IPS-15b (cell line): ENCODE data around the gene TFDP2.
"Not testable (repeated sequence)": the region's sequence is repeated elsewhere in the genome, so short reads cannot be mapped to it uniquely, and the experiment has no call there.

ENCODE experiments used
- H3K27me3 ChIP-seq: one replicate; pipeline ENCODE4 v1.6.1; 2013; ENCODE audit warnings: low read length; ENCODE audit not compliant: control insufficient read depth, insufficient read depth
- H3K36me3 ChIP-seq: one replicate; pipeline ENCODE4 v1.6.1; 2013; ENCODE audit warnings: low read length; ENCODE audit not compliant: control insufficient read depth, insufficient read depth
- H3K4me1 ChIP-seq: one replicate; pipeline ENCODE4 v1.6.1; 2013; ENCODE audit warnings: mild to moderate bottlenecking, low read length; ENCODE audit not compliant: control insufficient read depth, insufficient read depth
- H3K4me3 ChIP-seq: one replicate; pipeline ENCODE4 v1.5.1; 2013; ENCODE audit warnings: low read depth, low read length
- H3K9ac ChIP-seq: one replicate; pipeline ENCODE4 v1.6.1; 2013; ENCODE audit warnings: low read depth, mild to moderate bottlenecking, low read length
- H3K9me3 ChIP-seq: one replicate; pipeline ENCODE4 v1.6.1; 2013; ENCODE audit warnings: mild to moderate bottlenecking, low read length; ENCODE audit not compliant: control insufficient read depth, insufficient read depth

TFDP2 gene

DNA sequence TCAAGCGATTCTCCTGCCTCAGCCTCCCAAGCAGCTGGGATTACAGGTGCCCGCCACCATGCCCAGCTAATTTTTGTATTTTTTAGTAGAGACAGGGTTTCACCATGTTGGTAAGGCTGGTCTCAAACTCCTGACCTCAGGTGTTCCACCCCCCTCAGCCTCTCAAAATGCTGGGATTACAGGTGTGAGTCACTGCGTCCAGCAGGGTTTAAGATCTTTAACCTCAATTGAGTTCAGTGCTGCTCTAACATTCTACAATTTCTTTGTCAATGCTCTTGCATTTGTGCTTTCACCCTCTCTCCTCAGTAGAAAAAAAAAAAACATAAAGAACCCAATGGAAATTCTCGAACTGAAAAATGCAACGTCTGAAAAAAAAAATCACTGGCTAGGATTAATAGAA lies 60.4 kb downstream of the TFDP2 start:
- H3K4me1 ChIP-seq, H3K9ac ChIP-seq, H3K27me3 ChIP-seq, H3K9me3 ChIP-seq, H3K4me3 ChIP-seq, H3K36me3 ChIP-seq: not testable (repeated sequence)

DNA sequence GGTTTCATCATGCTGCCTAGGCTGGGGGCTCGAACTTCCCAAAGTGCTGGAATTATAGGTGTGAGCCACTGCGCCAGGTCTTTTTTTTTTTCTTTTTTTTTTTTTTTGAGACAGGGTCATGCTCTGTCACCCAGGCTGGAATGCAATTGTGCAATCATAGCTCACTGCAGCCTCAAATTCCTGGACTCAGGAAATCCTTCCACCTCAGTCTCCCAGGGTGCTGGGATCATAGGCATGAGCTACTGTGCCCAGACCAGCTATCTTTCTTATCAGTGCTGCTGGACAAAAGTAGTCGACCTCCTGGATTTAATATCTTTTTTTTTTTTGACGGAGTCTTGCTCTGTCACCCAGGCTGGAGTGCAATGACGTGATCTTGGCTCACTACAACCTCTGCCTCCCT lies 60.8 kb downstream of the TFDP2 start:
- no peak overlapping the region for H3K4me3 ChIP-seq
- H3K9ac ChIP-seq = no peak overlapping the region
- no peaks in the 10 kb centered on the region for H3K27me3 ChIP-seq
- H3K36me3 ChIP-seq = no peaks in the 10 kb centered on the region
- H3K4me1 ChIP-seq = no peaks in the 10 kb centered on the region
- H3K9me3 ChIP-seq = no peaks in the 10 kb centered on the region

DNA sequence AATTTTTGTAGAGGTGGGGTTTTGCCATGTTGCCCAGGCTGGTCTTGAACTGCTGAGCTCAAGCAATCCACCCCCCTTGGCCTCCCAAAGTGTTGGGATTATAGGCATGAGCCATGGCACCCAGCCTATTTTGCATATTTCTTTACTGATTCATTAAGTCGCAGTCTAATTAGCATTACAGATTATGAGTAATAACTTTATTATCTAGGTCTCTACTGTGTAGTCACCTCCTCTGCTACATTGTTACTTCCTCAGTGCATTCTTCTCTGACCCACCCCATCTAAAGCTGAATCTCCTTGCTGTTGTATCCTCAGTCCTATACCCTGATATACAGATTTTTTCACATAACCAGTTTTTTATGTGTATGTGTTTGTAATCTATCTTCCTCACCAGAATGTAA lies 61.7 kb downstream of the TFDP2 start:
- H3K4me1 ChIP-seq = no peaks in the 10 kb centered on the region
- H3K27me3 ChIP-seq = no peaks in the 10 kb centered on the region
- no peak overlapping the region for H3K9ac ChIP-seq
- no peaks in the 10 kb centered on the region for H3K36me3 ChIP-seq
- no peaks in the 10 kb centered on the region for H3K9me3 ChIP-seq
- no peak overlapping the region for H3K4me3 ChIP-seq

DNA sequence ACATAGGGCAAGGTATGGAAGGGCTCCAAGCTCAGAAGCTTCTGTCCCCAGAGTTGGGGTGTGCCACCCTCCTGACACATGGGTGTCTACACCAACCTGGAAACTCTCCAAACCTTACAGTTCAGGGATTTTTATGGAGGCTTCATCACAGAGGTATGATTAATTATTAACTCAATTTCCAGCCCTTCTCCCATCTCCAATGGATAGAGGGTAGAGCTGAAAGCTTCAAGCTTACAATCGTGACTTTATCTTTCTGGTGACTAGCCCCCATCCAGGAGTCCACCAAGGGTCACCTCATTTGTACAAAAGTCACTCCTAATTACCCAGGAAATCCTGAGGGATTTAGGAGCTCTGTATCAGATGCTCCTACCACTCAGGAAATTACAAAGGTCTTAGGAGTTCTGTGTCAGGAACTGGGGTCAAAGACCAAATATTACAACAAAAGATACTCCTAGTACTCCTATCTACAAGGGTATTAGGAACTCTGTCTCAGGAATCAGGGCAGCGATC lies 62.7 kb downstream of the TFDP2 start:
- no peaks in the 10 kb centered on the region for H3K36me3 ChIP-seq
- H3K9me3 ChIP-seq = no peaks in the 10 kb centered on the region
- no peaks in the 10 kb centered on the region for H3K27me3 ChIP-seq
- no peak overlapping the region for H3K9ac ChIP-seq
- H3K4me1 ChIP-seq = no peaks in the 10 kb centered on the region
- no peak overlapping the region for H3K4me3 ChIP-seq

DNA sequence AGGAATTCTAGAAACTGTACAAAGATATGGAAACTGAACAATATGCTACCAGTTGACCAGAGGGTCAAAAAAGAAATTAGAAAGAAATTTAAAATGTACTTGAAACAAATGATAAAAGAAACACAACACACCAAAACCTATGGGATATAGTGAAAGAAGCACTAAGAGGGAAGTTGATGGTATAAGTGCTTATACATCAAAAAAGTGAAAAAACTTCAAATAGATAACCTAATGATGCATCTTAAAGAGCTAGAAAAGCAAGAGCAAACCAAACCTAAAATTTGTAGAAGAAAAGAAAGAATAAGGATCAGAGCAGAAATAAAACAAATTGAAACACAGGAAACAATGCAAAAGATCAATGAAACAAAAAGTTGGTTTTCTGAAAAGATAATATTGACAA lies 68.2 kb downstream of the TFDP2 start:
- Histone ChIP-seq H3K36me3 (no peaks in the 10 kb centered on the region), H3K9me3 (no peaks in the 10 kb centered on the region), H3K27me3 (no peaks in the 10 kb centered on the region), H3K4me1 (no peaks in the 10 kb centered on the region), H3K4me3 (no peak overlapping the region), H3K9ac (no peak overlapping the region)

DNA sequence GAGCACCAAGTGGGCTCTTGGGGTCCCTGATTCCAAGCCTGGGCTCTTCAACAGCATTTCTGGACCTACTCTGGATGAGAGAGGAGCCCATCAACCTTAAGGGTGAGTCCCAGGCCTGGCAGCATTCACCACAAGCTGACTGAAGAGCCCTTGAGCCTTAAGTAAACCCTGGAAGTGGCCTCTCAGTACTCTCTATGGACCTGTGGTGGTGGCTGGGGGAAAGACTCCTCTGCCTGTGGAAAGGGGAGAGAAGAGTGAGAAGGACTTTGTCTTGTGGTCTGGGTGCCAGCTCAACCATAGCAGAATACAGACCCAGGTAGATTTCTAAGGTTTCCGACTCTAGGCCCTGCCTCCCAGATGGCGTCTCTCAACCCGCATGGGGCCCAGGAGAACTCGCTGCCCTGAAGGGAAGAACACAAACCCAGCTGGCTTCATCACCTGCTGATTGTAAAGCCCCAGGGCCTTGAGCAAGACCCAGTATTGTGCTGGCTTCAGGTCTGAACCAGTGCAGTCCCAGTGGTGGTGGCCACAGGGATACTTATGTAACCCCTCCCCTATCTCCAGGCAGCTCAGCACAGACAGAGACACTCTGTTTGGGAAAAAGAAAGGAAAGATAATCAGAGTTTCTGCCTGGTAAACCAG lies 71.4 kb downstream of the TFDP2 start:
- Histone ChIP-seq H3K36me3 (no peaks in the 10 kb centered on the region), H3K27me3 (no peaks in the 10 kb centered on the region), H3K9ac (no peak overlapping the region)

DNA sequence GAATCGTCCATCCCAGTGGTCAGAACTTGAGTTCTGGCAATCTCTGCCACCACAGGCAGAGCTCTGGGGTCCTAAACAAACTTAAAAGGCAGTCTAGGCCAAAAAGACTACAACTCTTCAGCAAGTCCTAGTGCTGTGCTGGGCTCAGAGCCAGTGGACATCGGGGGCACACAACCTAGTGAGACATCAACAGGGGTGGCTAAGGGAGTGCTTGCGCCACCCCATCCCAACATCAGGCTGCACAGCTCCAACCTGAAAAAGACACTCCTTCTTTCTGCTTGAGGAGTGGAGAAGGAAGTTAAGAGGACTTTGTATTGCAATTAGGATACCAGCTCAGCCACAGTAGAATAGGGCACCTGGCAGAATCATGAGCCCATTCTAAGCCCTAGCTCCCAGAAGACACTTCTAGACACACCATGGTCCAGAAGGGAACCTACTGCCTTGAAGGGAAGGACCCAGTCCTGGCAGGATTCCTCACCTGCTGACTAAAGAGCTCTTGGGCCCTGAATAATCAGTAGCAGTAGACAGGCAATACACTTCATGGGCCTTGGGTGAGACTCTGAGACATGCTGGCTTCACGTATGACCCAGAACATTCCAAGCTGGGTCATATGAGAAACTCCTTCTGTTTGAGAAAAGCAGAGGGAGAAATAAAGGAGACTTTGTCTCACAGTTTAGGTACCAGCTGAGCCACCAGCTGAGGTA lies 72.0 kb downstream of the TFDP2 start:
- Histone ChIP-seq H3K27me3 (no peaks in the 10 kb centered on the region), H3K9ac (no peak overlapping the region), H3K36me3 (no peaks in the 10 kb centered on the region), H3K4me1 (peaks cover 4% of the 10 kb centered on the region), H3K9me3 (no peaks in the 10 kb centered on the region), H3K4me3 (no peak overlapping the region)

More for the DNA sequence above, 71.4 kb downstream of the TFDP2 start:
- Histone ChIP-seq H3K9me3 (no peaks in the 10 kb centered on the region), H3K4me3 (no peak overlapping the region), H3K4me1 (peaks cover 4% of the 10 kb centered on the region)

DNA sequence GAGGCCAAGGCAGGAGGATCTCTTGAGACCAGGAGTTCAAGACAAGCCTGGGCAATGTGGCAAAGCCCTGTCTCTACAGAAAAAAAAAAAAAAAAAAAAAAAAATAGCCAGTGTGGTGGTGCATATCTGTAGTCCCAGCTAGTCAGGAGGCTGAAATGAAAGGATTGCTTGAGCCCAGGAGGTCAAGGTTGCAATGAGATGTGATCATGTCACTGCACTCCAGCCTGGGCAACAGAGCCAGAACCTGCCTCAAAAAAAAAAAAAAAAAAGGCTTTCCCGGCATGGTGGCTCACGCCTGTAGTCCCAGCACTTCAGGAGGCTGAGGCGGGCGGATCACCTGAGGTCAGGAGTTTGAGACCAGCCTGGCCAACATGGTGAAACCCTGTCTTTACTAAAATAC lies 73.7 kb downstream of the TFDP2 start:
- H3K9ac ChIP-seq, H3K27me3 ChIP-seq, H3K36me3 ChIP-seq, H3K9me3 ChIP-seq, H3K4me3 ChIP-seq, H3K4me1 ChIP-seq: not testable (repeated sequence)

DNA sequence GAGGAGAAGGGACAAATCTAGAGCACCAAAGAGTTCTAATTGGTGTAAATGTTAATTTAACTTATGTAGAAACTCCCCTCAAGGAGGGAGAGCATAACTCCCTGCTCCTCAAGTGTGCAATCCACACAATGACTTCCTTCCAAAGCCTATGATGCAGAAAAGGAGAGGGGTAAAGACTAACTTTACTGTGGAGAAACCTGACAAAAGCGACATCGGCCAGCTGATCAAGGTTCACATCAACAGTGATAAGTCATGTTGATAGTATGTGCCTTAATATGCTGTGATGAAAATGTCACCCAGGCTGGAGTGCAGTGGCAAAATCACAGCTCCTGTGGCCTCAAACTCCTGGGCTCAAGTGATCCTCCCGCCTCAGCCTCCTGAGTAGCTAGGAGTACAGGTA lies 76.5 kb downstream of the TFDP2 start:
- Histone ChIP-seq H3K9me3 (no peaks in the 10 kb centered on the region), H3K27me3 (no peaks in the 10 kb centered on the region), H3K9ac (no peak overlapping the region), H3K4me1 (peaks cover 4% of the 10 kb centered on the region), H3K36me3 (no peaks in the 10 kb centered on the region), H3K4me3 (no peak overlapping the region)

DNA sequence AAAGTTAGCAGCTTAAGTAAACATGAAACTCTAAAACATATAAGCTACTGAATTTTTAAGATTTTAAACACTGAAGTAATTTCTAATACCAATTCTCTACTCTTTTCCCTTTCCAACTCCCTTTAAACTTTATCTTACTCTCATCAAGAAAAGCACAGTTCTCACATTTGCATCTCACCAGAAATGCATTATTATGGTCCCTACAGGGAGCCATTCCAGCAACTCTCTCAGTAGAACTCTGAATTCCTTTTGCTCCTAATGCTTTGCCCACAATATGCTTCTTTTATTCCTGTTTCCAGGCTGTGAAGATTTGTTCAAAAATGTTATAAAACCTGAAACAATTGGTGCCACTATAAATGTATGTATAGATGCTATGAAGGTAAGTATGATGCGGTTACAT lies 83.4 kb downstream of the TFDP2 start:
- no peaks in the 10 kb centered on the region for H3K36me3 ChIP-seq
- no peaks in the 10 kb centered on the region for H3K27me3 ChIP-seq
- H3K9ac ChIP-seq = no peak overlapping the region
- no peaks in the 10 kb centered on the region for H3K9me3 ChIP-seq
- no peak overlapping the region for H3K4me3 ChIP-seq
- peaks cover 14% of the 10 kb centered on the region for H3K4me1 ChIP-seq

DNA sequence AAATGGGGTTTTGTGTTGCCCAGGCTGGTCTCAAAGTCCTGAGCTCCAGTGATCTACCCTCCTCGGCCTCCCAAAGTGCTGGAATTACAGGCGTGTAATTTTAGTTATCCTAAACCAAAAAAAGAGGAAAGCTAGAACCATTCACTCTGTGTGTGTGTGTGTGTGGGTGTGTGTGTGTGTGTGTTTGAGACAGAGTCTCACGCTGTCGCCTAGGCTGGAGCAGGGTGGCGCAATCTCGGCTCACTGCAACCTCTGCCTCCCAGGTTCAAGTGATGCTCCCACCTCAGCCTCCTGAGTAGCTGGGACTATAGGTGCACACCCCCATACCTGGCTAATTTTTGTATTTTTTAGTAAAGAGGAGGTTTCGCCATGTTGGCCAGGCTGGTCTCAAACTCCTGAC lies 84.0 kb downstream of the TFDP2 start:
- peaks cover 14% of the 10 kb centered on the region for H3K4me1 ChIP-seq
- H3K27me3 ChIP-seq = no peaks in the 10 kb centered on the region
- no peaks in the 10 kb centered on the region for H3K9me3 ChIP-seq
- H3K36me3 ChIP-seq = no peaks in the 10 kb centered on the region
- H3K9ac ChIP-seq = no peak overlapping the region
- H3K4me3 ChIP-seq = no peak overlapping the region

DNA sequence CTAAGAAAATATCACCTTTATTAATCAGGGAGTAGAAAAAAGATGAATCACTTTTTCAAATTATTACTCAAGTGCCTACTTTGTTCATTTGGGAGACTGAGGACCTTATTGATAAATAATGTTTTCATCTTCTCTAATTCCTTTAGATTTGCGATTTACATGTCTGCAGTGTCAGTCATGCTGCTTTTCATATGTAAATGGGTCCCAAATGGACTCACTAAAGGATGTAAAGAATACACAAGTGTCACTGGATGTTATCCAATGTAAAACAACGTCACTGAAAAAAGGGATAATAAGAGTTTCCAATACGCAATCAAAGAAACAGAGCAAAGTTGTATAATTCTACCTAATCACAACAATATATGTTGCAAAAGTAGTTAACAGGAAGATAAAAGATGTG lies 84.9 kb downstream of the TFDP2 start:
- no peak overlapping the region for H3K4me3 ChIP-seq
- H3K36me3 ChIP-seq = no peaks in the 10 kb centered on the region
- peaks cover 14% of the 10 kb centered on the region for H3K4me1 ChIP-seq
- H3K9ac ChIP-seq = no peak overlapping the region
- H3K27me3 ChIP-seq = no peaks in the 10 kb centered on the region
- H3K9me3 ChIP-seq = no peaks in the 10 kb centered on the region
